GM21390 (cell line): ENCODE data around the gene FES.

Experiments used
- ATAC-seq: cut with Tn5 transposase; IDR thresholded peaks from one replicate; pipeline ENCODE4 v1.9.1; 2021; ENCODE audit not compliant: unreplicated experiment

The FES gene

GRCh38 chr15:90890839-90891238 lies 6.5 kb downstream of the FES start:
- no peak for ATAC-seq

- no peak for ATAC-seq
Measured at GRCh38 chr15:90891346-90891949, 7.1 kb downstream of the FES start.

GRCh38 chr15:90892023-90892422 lies 7.7 kb downstream of the FES start:
- no peak for ATAC-seq

GRCh38 chr15:90892498-90893174 lies 8.3 kb downstream of the FES start:
- ATAC-seq: no peak

GRCh38 chr15:90893175-90894090 lies 9.1 kb downstream of the FES start:
- no peak for ATAC-seq

- ATAC-seq: no peak
Measured at GRCh38 chr15:90895571-90896117, 11.3 kb downstream of the FES start.

- peak; percentile 58 for ATAC-seq
Measured at GRCh38 chr15:90897131-90897655, 12.9 kb downstream of the FES start.

- no peak for ATAC-seq
Measured at GRCh38 chr15:90901175-90902039, 17.1 kb downstream of the FES start.

GRCh38 chr15:90902040-90902839 lies 17.9 kb downstream of the FES start:
- ATAC-seq: peak; percentile 70

GRCh38 chr15:90902840-90903732 lies 18.8 kb downstream of the FES start, which contains the start of gene MAN2A2:
MAN2A2 (plus strand) TSS chr15:90903302; CDS start chr15:90904208, 906 bp downstream.
- ATAC-seq: peak; percentile 49

GRCh38 chr15:90903733-90904536 lies 19.6 kb downstream of the FES start:
- no peak for ATAC-seq

- ATAC-seq: no peak
Measured at GRCh38 chr15:90904746-90905145, 20.4 kb downstream of the FES start.

- ATAC-seq: no peak
Measured at GRCh38 chr15:90905306-90906180, 21.2 kb downstream of the FES start.

- ATAC-seq: no peak
Measured at GRCh38 chr15:90906181-90906849, 22.0 kb downstream of the FES start.

GRCh38 chr15:90907051-90907660 lies 22.9 kb downstream of the FES start:
- ATAC-seq: no peak
